ENCODE measurements around the gene IQCH.

IQCH gene

GRCh38 chr15:67259806-67260205, 5.2 kb downstream of the IQCH start:
- H3K36me3 Mint-ChIP-seq (ENCODE audit: low read depth): no peaks in the 10 kb centered on the region
- H3K4me3 Mint-ChIP-seq: no peak overlapping the region
- H3K9me3 Mint-ChIP-seq: no peaks in the 10 kb centered on the region
- peaks cover 15% of the 10 kb centered on the region for H3K4me1 Mint-ChIP-seq
- H3K27ac Mint-ChIP-seq: no peak overlapping the region
- no peak for TF ChIP-seq CTCF (IDR thresholded peaks at IDR 0.05)
- peaks cover 11% of the 10 kb centered on the region for H3K27me3 Mint-ChIP-seq (ENCODE audit: low read depth, poor library complexity)
- no peak for DNase-seq

GRCh38 chr15:67266870-67267269, 12.3 kb downstream of the IQCH start:
- Mint-ChIP-seq H3K27ac (no peak overlapping the region), H3K9me3 (peaks cover 10% of the 10 kb centered on the region), H3K27me3 (ENCODE audit: low read depth, poor library complexity) (peaks cover 2% of the 10 kb centered on the region), H3K4me1 (no peaks in the 10 kb centered on the region), H3K36me3 (ENCODE audit: low read depth) (no peaks in the 10 kb centered on the region), H3K4me3 (no peak overlapping the region)
- TF ChIP-seq CTCF (IDR thresholded peaks at IDR 0.05): no peak
- no peak for DNase-seq

GRCh38 chr15:67267440-67267839, 12.9 kb downstream of the IQCH start:
- Mint-ChIP-seq H3K4me1 (no peaks in the 10 kb centered on the region), H3K27me3 (ENCODE audit: low read depth, poor library complexity) (peaks cover 2% of the 10 kb centered on the region), H3K36me3 (ENCODE audit: low read depth) (no peaks in the 10 kb centered on the region), H3K4me3 (no peak overlapping the region), H3K27ac (no peak overlapping the region), H3K9me3 (peaks cover 10% of the 10 kb centered on the region)
- no peak for DNase-seq
- TF ChIP-seq CTCF (IDR thresholded peaks at IDR 0.05): no peak

- H3K36me3 Mint-ChIP-seq (ENCODE audit: low read depth): no peaks in the 10 kb centered on the region
- H3K27me3 Mint-ChIP-seq (ENCODE audit: low read depth, poor library complexity): peaks cover 2% of the 10 kb centered on the region
- no peaks in the 10 kb centered on the region for H3K4me1 Mint-ChIP-seq
- peaks cover 10% of the 10 kb centered on the region for H3K9me3 Mint-ChIP-seq
- no peak for DNase-seq
- no peak overlapping the region for H3K4me3 Mint-ChIP-seq
- H3K27ac Mint-ChIP-seq: no peak overlapping the region
- no peak for TF ChIP-seq CTCF (IDR thresholded peaks at IDR 0.05)
Observed at GRCh38 chr15:67267951-67268941, 13.7 kb downstream of the IQCH start.

GRCh38 chr15:67274236-67274635, 19.6 kb downstream of the IQCH start:
- H3K27me3 Mint-ChIP-seq (ENCODE audit: low read depth, poor library complexity): peaks cover 8% of the 10 kb centered on the region
- DNase-seq: no peak
- H3K27ac Mint-ChIP-seq: no peak overlapping the region
- peaks cover 19% of the 10 kb centered on the region for H3K36me3 Mint-ChIP-seq (ENCODE audit: low read depth)
- H3K4me1 Mint-ChIP-seq: peaks cover 6% of the 10 kb centered on the region
- no peak overlapping the region for H3K4me3 Mint-ChIP-seq
- peaks cover 29% of the 10 kb centered on the region for H3K9me3 Mint-ChIP-seq
- no peak for TF ChIP-seq CTCF (IDR thresholded peaks at IDR 0.05)

GRCh38 chr15:67276666-67277065, 22.1 kb downstream of the IQCH start:
- DNase-seq: no peak
- Mint-ChIP-seq H3K36me3 (ENCODE audit: low read depth) (peaks cover 19% of the 10 kb centered on the region), H3K27ac (no peak overlapping the region)

More at GRCh38 chr15:67276666-67277065, 22.1 kb downstream of the IQCH start:
- Mint-ChIP-seq H3K9me3 (peaks cover 20% of the 10 kb centered on the region), H3K4me3 (no peak overlapping the region), H3K27me3 (ENCODE audit: low read depth, poor library complexity) (peaks cover 8% of the 10 kb centered on the region), H3K4me1 (peaks cover 19% of the 10 kb centered on the region)
- TF ChIP-seq CTCF (IDR thresholded peaks at IDR 0.05): no peak
